Sigmoid colon (tissue), 7 donors: ENCODE data around the gene VPS8. TPM values are rescaled to one million over a fixed set of nuclear protein-coding genes. Genes with fewer than 3 reads are reported as not detected.

ENCODE experiments used
- DNase-seq: peaks from one replicate; pipeline ENCODE4 v3.0.0-alpha.2; 2019
- H3K27ac ChIP-seq, 4 donors: fragments of 200-600 bp; sonication (generic); one replicate each; pipeline ENCODE4 v1.5.1; 2016 to 2019; ENCODE audit warnings: mild to moderate bottlenecking in 1 of 4
- H3K27me3 ChIP-seq, 3 donors: fragments of 200-600 bp; sonication (generic); one replicate each; pipeline ENCODE4 v1.5.1; 2019; ENCODE audit warnings: mild to moderate bottlenecking in 1 of 3
- H3K36me3 ChIP-seq, 4 donors: fragments of 200-600 bp; sonication (generic); one replicate each; pipeline ENCODE4 v1.5.1; 2016 to 2019
- H3K4me1 ChIP-seq, 4 donors: fragments of 200-600 bp; sonication (generic); one replicate each; pipeline ENCODE4 v1.5.1; 2017 to 2019
- H3K4me3 ChIP-seq, 4 donors: fragments of 200-600 bp; sonication (generic); one replicate each; pipeline ENCODE4 v1.5.1; 2017 to 2019; ENCODE audit warnings: mild to moderate bottlenecking in 2 of 4, moderate library complexity in 1 of 4
- H3K9me3 ChIP-seq, 4 donors: fragments of 200-600 bp in 3 of 4; sonication (generic) in 3 of 4; one replicate each; pipeline versions ENCODE4 v1.5.1 to v1.6.1; 2013 to 2019
- EP300 ChIP-seq, 4 donors: sonication (generic); formaldehyde crosslinking; IDR thresholded peaks; one replicate each; pipeline ENCODE4 v1.6.1; 2017; ENCODE audit warnings: antibody characterized with exemption in 4 of 4
- POLR2A ChIP-seq, 2 donors: fragments of 450-650 bp; IDR thresholded peaks; one replicate each; pipeline ENCODE4 v1.6.1; 2016; ENCODE audit warnings: antibody characterized with exemption in 2 of 2, mild to moderate bottlenecking in 2 of 2, moderate library complexity in 2 of 2
- POLR2AphosphoS5 ChIP-seq, 4 donors: sonication (generic); formaldehyde crosslinking; IDR thresholded peaks; one replicate each; pipeline ENCODE4 v1.6.1; 2017; ENCODE audit warnings: antibody characterized with exemption in 4 of 4
- WGBS, 2 donors: extraction: QIAGEN DNeasy Blood & Tissue Kit; methylation state at CpG; one replicate each; pipeline ENCODE4 v1.1.7; 2013; 5-methylcytosine and 5-hydroxymethylcytosine counted together
- intact Hi-C: fragments of 100-400 bp; cut with DNase I; formaldehyde crosslinking; loops from one replicate; pipeline ENCODE4 v1.15.1; 2023
- polyA plus RNA-seq, 3 donors: library from polyadenylated mRNA; stranded (reverse); fragments of 200-250 nt; gene quantifications; one replicate each; pipeline ENCODE4 v1.2.3, GENCODE V29; 2013
- total RNA-seq, 4 donors: library from RNA; depleted of rRNA; stranded (reverse); fragments of >200 nt; gene quantifications; one replicate each; pipeline ENCODE4 v1.1.0, GENCODE V29; 2016
- TF ChIP-seq, protein P1 (sequence below), 4 experiments: fragments of 450-650 bp in 3 of 4; fragments of 200-600 bp in 1 of 4; IDR thresholded peaks; one replicate each; pipeline ENCODE4 v1.5.1; 2016 to 2019; ENCODE audit warnings: antibody characterized with exemption in 4 of 4, mild to moderate bottlenecking in 3 of 4, moderate library complexity in 2 of 4
- donor health status: healthy with polysubstance abuse.
- donor health status: Bipolar disorder and iron deficiency.
- donor health status: healthy.

VPS8 gene
- total and polyA plus RNA-seq, 7 donors = 12.0 to 64.5 (median 34.6) TPM

GRCh38 chr3:184800349-184800930 is 11.5 kb upstream of the VPS8 start:
- intact Hi-C loops = no loop called here
- H3K27ac ChIP-seq = no peak overlapping the region
- H3K4me3 ChIP-seq = no peak overlapping the region
- no peaks in the 10 kb centered on the region for H3K36me3 ChIP-seq
- WGBS, 2 donors = 31 to 74% methylated on average over 6 of the region's 6 CpGs
- peaks cover 0 to under 1% (median 0%) of the 10 kb centered on the region in 4 donors for H3K4me1 ChIP-seq
- no peak for DNase-seq
- peaks cover 0 to 5% (median 0%) of the 10 kb centered on the region in 3 donors for H3K27me3 ChIP-seq
- no peaks in the 10 kb centered on the region for H3K9me3 ChIP-seq
- TF ChIP-seq EP300 (IDR thresholded peaks at IDR 0.05) (no peak), POLR2A (IDR thresholded peaks at IDR 0.05) (no peak), POLR2AphosphoS5 (IDR thresholded peaks at IDR 0.05) (no peak)
- TF ChIP-seq, protein P1, sequence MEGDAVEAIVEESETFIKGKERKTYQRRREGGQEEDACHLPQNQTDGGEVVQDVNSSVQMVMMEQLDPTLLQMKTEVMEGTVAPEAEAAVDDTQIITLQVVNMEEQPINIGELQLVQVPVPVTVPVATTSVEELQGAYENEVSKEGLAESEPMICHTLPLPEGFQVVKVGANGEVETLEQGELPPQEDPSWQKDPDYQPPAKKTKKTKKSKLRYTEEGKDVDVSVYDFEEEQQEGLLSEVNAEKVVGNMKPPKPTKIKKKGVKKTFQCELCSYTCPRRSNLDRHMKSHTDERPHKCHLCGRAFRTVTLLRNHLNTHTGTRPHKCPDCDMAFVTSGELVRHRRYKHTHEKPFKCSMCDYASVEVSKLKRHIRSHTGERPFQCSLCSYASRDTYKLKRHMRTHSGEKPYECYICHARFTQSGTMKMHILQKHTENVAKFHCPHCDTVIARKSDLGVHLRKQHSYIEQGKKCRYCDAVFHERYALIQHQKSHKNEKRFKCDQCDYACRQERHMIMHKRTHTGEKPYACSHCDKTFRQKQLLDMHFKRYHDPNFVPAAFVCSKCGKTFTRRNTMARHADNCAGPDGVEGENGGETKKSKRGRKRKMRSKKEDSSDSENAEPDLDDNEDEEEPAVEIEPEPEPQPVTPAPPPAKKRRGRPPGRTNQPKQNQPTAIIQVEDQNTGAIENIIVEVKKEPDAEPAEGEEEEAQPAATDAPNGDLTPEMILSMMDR (IDR thresholded peaks at IDR 0.05) = no peak

GRCh38 chr3:184801241-184801785 is 10.7 kb upstream of the VPS8 start:
- intact Hi-C loops = no loop called here
- H3K27me3 ChIP-seq = peaks cover 0 to 5% (median 0%) of the 10 kb centered on the region in 3 donors
- H3K4me1 ChIP-seq = peaks cover 0 to 9% (median 3%) of the 10 kb centered on the region in 4 donors
- WGBS, 2 donors = 61 to 67% methylated on average over 4 of the region's 4 CpGs
- no peaks in the 10 kb centered on the region for H3K36me3 ChIP-seq
- H3K27ac ChIP-seq = no peak overlapping the region
- TF ChIP-seq, protein P1 (IDR thresholded peaks at IDR 0.05) = no peak
- no peak for TF ChIP-seq EP300 (IDR thresholded peaks at IDR 0.05)
- TF ChIP-seq POLR2AphosphoS5 (IDR thresholded peaks at IDR 0.05) = no peak
- TF ChIP-seq POLR2A (IDR thresholded peaks at IDR 0.05) = no peak
- H3K4me3 ChIP-seq = no peak overlapping the region
- H3K9me3 ChIP-seq = no peaks in the 10 kb centered on the region
- DNase-seq = no peak

DNA sequence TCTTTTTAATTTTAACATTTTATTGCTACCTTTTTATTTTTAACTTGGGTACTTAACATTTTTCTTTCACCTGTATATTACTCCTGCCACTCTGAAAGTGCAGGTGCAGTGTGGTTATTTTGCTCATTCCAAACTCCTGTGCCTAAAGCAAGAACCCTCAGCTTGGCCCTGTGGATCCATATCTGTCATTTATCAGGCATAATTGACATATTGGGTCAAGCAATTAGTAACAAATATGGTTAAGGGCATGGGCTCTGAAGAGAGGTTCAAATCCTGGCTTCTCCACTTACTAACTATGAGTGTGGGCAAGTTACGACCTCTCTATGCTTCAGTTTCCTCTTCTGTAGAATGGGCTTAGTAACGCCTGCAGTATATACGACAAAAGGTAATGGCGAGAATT is 9.8 kb upstream of the VPS8 start:
- TF ChIP-seq, protein P1 (IDR thresholded peaks at IDR 0.05) = no peak
- TF ChIP-seq POLR2A (IDR thresholded peaks at IDR 0.05) (no peak), EP300 (IDR thresholded peaks at IDR 0.05) (no peak), POLR2AphosphoS5 (IDR thresholded peaks at IDR 0.05) (no peak)
- Histone ChIP-seq H3K9me3 (no peaks in the 10 kb centered on the region), H3K27ac (no peak overlapping the region), H3K27me3 (peaks cover 0 to 5% (median 0%) of the 10 kb centered on the region in 3 donors), H3K4me3 (no peak overlapping the region), H3K36me3 (no peaks in the 10 kb centered on the region), H3K4me1 (peaks cover 0 to 9% (median 3%) of the 10 kb centered on the region in 4 donors)
- intact Hi-C loops = no loop called here
- 82 to 95% methylated on average over 4 of the region's 4 CpGs for WGBS, 2 donors
- no peak for DNase-seq

DNA sequence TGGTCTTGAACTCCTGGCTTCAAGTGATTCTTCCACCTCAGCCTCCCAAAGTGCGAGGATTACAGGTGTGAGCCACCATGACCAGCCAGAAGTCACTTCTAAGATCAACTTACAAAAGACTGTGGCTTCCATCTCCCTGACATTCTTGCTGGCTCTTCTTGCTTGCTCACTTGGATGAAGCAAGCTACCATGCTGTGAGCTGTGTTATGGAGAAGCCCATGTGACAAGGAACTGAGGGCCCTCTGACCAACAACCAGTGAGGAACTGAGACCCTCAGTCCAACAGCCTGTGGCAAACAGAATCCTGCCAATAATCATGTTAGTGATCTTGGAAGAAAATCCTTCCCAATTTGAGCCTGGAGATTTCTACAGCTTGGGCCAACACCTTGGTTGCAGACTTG is 7.2 kb upstream of the VPS8 start:
- no peaks in the 10 kb centered on the region for H3K9me3 ChIP-seq
- intact Hi-C loops = no loop called here
- 97 to 98% methylated on average over 1 of the region's 1 CpG for WGBS, 2 donors
- H3K4me3 ChIP-seq = no peak overlapping the region
- TF ChIP-seq EP300 (IDR thresholded peaks at IDR 0.05) = no peak
- TF ChIP-seq, protein P1 (IDR thresholded peaks at IDR 0.05) = no peak
- no peak for TF ChIP-seq POLR2AphosphoS5 (IDR thresholded peaks at IDR 0.05)
- TF ChIP-seq POLR2A (IDR thresholded peaks at IDR 0.05) = no peak
- peak overlapping the region in 1 of 4 donors; percentile 3 for H3K27ac ChIP-seq
- H3K36me3 ChIP-seq = no peaks in the 10 kb centered on the region
- peaks cover 0 to 9% (median 3%) of the 10 kb centered on the region in 4 donors for H3K4me1 ChIP-seq
- H3K27me3 ChIP-seq = no peaks in the 10 kb centered on the region
- no peak for DNase-seq
